ENCODE measurements around the gene PAIP2.

The PAIP2 gene

DNA sequence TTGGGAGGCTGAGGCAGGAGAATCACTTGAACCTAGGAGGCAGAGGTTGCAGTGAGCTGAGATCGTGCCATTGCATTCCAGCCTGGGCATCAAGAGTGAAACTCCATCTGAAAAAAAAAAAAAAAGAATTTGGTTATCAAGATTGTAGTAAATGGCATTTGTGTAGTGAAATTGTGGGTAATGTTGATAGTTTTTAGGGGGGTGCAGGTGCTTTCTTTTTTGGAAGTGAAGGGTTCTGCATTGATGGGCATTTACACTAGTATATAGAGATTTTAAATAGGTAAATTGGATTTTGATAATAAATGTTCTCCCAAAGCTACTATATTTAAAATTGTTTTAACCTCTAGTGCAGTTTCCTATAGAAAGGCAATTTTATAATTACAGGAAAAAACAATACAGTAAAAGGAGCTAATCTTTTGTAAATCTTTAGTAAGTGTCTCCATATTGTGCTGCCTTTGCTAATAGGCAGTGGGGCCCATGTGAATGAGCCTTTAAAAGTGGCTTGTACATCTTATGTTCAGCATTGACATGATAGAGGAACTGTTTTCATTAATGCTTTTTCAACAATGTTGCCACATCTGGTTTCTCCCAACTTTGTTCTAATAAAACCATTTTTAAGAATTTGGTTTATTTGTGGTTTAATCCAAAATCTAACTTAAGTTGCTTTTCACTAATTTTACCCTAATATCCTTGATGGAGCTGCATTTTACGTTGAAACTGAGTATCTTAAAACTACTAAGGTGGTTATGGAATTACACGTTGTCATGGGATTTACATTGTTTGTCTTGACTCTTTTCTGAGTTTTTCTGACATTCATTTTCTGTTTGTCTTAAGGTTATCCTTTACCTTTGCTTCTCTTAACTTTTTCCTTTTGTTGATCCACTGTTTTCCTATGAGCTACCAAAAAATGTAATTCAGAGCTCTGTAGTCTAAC, 37.0 kb upstream of the PAIP2 start:
- no peak overlapping the region for H2BK120ac ChIP-seq (ENCODE audit: low read depth, low read length)
- no peak overlapping the region for H2AK5ac ChIP-seq (ENCODE audit: low read depth, low read length)
- H3K27ac ChIP-seq (replicated peaks; ENCODE audit: low read length): no peak overlapping the region
- WGBS, 2 donors (ENCODE audit: extremely low coverage in 2 of 2, insufficient read length in 2 of 2, insufficient replicate concordance in 1 of 2): no CpG with 5 or more reads among the region's 3 CpGs
- no peak overlapping the region for H2BK15ac ChIP-seq (ENCODE audit: low read length)
- H3K4ac ChIP-seq (ENCODE audit: low read length): no peak overlapping the region
- H3K4me1 ChIP-seq (ENCODE audit: control insufficient read depth in 2 of 2, insufficient read depth in 1 of 2, low read depth in 1 of 2, low read length in 2 of 2): peaks cover 0 to 2% of the 10 kb centered on the region in 2 donors
- no peaks in the 10 kb centered on the region for H3K79me1 ChIP-seq (ENCODE audit: low read depth, low read length)
- H3K18ac ChIP-seq (ENCODE audit: low read length): no peak overlapping the region
- H2AFZ ChIP-seq (ENCODE audit: low read length): no peak overlapping the region
- H2BK5ac ChIP-seq (ENCODE audit: low read length): no peak overlapping the region
- no peak overlapping the region for H3K4me3 ChIP-seq (ENCODE audit: low read length in 2 of 2)
- no peak overlapping the region for H3K23ac ChIP-seq (ENCODE audit: low read depth, low read length, poor library complexity)
- DNase-seq (ENCODE audit: low spot score): no peak
- peaks cover 5 to 72% of the 10 kb centered on the region in 2 donors for H3K36me3 ChIP-seq (replicated peaks in 1 of 2; ENCODE audit: control insufficient read depth in 2 of 2, insufficient read depth in 2 of 2, low read length in 2 of 2)
- H3K9me3 ChIP-seq (replicated peaks in 1 of 2; ENCODE audit: control insufficient read depth in 2 of 2, insufficient read depth in 1 of 2, low read depth in 1 of 2, low read length in 2 of 2): peaks cover 0 to 4% of the 10 kb centered on the region in 2 donors
- no peak overlapping the region for H3K4me2 ChIP-seq (ENCODE audit: insufficient read depth, low read length, poor library complexity, severe bottlenecking)
- H3K9ac ChIP-seq (ENCODE audit: low read depth, low read length, poor library complexity): no peak overlapping the region
- H3K14ac ChIP-seq (ENCODE audit: low read length): no peak overlapping the region
- H2BK12ac ChIP-seq (ENCODE audit: low read length): no peak overlapping the region
- H4K91ac ChIP-seq (ENCODE audit: low read depth, low read length, poor library complexity): no peak overlapping the region
- no peaks in the 10 kb centered on the region for H3K27me3 ChIP-seq (ENCODE audit: control insufficient read depth in 3 of 3, insufficient read depth in 3 of 3, low read depth in 1 of 3, low read length in 3 of 3)
- H4K8ac ChIP-seq (ENCODE audit: low read depth, low read length): no peak overlapping the region

DNA sequence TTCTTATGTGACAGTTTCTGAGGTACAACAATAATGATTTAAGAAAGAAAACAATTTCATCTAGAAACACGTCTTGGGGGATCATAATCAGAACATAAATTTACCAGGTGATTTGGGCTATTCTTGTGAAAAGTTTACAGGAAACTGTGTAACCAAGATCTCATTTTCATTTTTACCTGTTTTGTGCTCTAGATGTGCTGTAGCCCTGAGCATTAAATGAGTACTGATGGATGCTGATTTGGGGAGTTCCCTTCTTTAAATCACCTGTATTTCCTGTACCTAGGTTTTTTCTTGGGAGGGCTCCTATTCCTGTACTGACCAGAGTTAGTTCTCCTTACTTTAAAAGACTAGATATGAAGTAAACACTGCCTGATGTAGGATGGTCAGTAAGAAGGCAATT, 35.5 kb upstream of the PAIP2 start:
- Histone ChIP-seq H3K4me1 (ENCODE audit: control insufficient read depth in 2 of 2, insufficient read depth in 1 of 2, low read depth in 1 of 2, low read length in 2 of 2) (peaks cover 0 to 2% of the 10 kb centered on the region in 2 donors), H3K4me3 (ENCODE audit: low read length in 2 of 2) (no peak overlapping the region)

DNA sequence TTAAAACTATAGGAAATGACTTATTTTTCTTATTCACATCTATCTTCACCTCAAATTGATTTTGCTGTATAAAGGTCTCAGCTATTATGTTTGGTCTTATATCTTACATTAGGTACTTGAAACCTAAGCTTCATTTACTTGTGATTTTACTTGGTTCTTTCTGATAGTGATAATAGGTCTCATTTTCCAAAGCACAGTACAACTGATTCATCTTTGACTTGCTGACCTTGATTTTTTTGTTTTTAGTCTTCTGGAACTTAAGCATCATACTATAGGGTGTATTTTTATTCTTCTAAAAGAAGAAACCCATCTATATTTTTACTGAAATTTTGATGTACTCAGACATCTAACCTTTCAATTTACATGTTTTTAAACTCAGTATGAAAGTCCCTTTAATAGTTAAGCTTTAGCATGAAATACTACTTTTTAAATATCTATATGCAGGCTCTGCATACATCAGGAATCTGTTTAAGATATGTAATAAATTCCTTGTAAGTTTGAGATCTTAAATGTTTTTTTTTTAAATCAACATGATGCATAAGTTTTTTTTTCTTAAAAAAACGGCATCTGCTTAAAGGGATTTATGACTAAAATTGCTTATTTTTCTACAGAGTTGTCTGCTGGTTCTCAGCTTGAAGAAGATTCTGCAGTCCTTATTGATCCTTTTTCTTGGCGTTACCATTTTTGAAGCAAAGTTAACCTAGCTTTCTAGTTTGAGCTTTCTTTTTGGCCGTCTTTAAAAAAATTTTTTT, 34.9 kb upstream of the PAIP2 start:
- DNase-seq (ENCODE audit: low spot score): no peak

More for the DNA sequence above, 35.5 kb upstream of the PAIP2 start:
- H3K27ac ChIP-seq (replicated peaks; ENCODE audit: low read length): no peak overlapping the region
- DNase-seq (ENCODE audit: low spot score): no peak
- no peak overlapping the region for H3K23ac ChIP-seq (ENCODE audit: low read depth, low read length, poor library complexity)
- WGBS, 2 donors (ENCODE audit: extremely low coverage in 2 of 2, insufficient read length in 2 of 2, insufficient replicate concordance in 1 of 2): no CpG with 5 or more reads among the region's 1 CpG
- H3K14ac ChIP-seq (ENCODE audit: low read length): no peak overlapping the region
- no peak overlapping the region for H4K8ac ChIP-seq (ENCODE audit: low read depth, low read length)
- no peak overlapping the region for H3K4ac ChIP-seq (ENCODE audit: low read length)
- H2AFZ ChIP-seq (ENCODE audit: low read length): no peak overlapping the region
- H3K79me1 ChIP-seq (ENCODE audit: low read depth, low read length): no peaks in the 10 kb centered on the region
- no peak overlapping the region for H2BK5ac ChIP-seq (ENCODE audit: low read length)
- no peak overlapping the region for H3K9ac ChIP-seq (ENCODE audit: low read depth, low read length, poor library complexity)
- H4K91ac ChIP-seq (ENCODE audit: low read depth, low read length, poor library complexity): no peak overlapping the region
- H2AK5ac ChIP-seq (ENCODE audit: low read depth, low read length): no peak overlapping the region
- no peak overlapping the region for H2BK12ac ChIP-seq (ENCODE audit: low read length)
- no peak overlapping the region for H3K18ac ChIP-seq (ENCODE audit: low read length)
- H3K36me3 ChIP-seq (replicated peaks in 1 of 2; ENCODE audit: control insufficient read depth in 2 of 2, insufficient read depth in 2 of 2, low read length in 2 of 2): peaks cover 4 to 78% of the 10 kb centered on the region in 2 donors
- H3K27me3 ChIP-seq (ENCODE audit: control insufficient read depth in 3 of 3, insufficient read depth in 3 of 3, low read depth in 1 of 3, low read length in 3 of 3): no peaks in the 10 kb centered on the region
- H2BK120ac ChIP-seq (ENCODE audit: low read depth, low read length): no peak overlapping the region
- no peak overlapping the region for H2BK15ac ChIP-seq (ENCODE audit: low read length)
- peaks cover 0 to 4% of the 10 kb centered on the region in 2 donors for H3K9me3 ChIP-seq (replicated peaks in 1 of 2; ENCODE audit: control insufficient read depth in 2 of 2, insufficient read depth in 1 of 2, low read depth in 1 of 2, low read length in 2 of 2)
- no peak overlapping the region for H3K4me2 ChIP-seq (ENCODE audit: insufficient read depth, low read length, poor library complexity, severe bottlenecking)

DNA sequence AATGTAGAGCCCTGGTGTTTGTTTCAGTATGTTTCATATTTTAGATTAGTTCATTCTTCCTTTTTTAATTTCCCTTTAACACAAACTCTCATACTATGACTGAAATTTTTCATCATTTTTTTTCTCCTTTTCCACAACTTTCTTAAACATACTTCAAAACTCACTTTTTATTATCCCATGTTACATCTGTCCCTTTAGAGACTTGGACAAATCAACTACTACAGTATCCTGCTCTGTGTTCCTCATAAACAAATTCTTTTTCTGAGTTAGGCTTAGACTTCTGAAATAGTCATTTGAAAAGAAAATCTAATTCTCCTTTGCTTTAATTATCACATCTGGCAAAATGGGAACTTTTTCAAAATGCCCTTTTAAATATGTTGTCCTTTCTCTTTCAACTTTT, 32.9 kb upstream of the PAIP2 start:
- Histone ChIP-seq H4K91ac (ENCODE audit: low read depth, low read length, poor library complexity) (no peak overlapping the region), H4K8ac (ENCODE audit: low read depth, low read length) (no peak overlapping the region), H3K9ac (ENCODE audit: low read depth, low read length, poor library complexity) (no peak overlapping the region), H3K4me2 (ENCODE audit: insufficient read depth, low read length, poor library complexity, severe bottlenecking) (no peak overlapping the region), H3K4me1 (ENCODE audit: control insufficient read depth in 2 of 2, insufficient read depth in 1 of 2, low read depth in 1 of 2, low read length in 2 of 2) (peaks cover 0 to 5% of the 10 kb centered on the region in 2 donors), H2BK5ac (ENCODE audit: low read length) (no peak overlapping the region), H3K18ac (ENCODE audit: low read length) (no peak overlapping the region), H3K27me3 (ENCODE audit: control insufficient read depth in 3 of 3, insufficient read depth in 3 of 3, low read depth in 1 of 3, low read length in 3 of 3) (no peaks in the 10 kb centered on the region), H2AK5ac (ENCODE audit: low read depth, low read length) (no peak overlapping the region), H2BK120ac (ENCODE audit: low read depth, low read length) (no peak overlapping the region), H3K14ac (ENCODE audit: low read length) (no peak overlapping the region), H3K9me3 (replicated peaks in 1 of 2; ENCODE audit: control insufficient read depth in 2 of 2, insufficient read depth in 1 of 2, low read depth in 1 of 2, low read length in 2 of 2) (peaks cover 0 to 4% of the 10 kb centered on the region in 2 donors), H3K4ac (ENCODE audit: low read length) (no peak overlapping the region), H3K23ac (ENCODE audit: low read depth, low read length, poor library complexity) (no peak overlapping the region), H3K27ac (replicated peaks; ENCODE audit: low read length) (no peak overlapping the region), H2BK12ac (ENCODE audit: low read length) (no peak overlapping the region), H3K4me3 (ENCODE audit: low read length in 2 of 2) (no peak overlapping the region), H3K79me1 (ENCODE audit: low read depth, low read length) (no peaks in the 10 kb centered on the region), H2AFZ (ENCODE audit: low read length) (no peak overlapping the region), H3K36me3 (replicated peaks in 1 of 2; ENCODE audit: control insufficient read depth in 2 of 2, insufficient read depth in 2 of 2, low read length in 2 of 2) (peaks cover 4 to 78% of the 10 kb centered on the region in 2 donors), H2BK15ac (ENCODE audit: low read length) (no peak overlapping the region)
- DNase-seq (ENCODE audit: low spot score): no peak

More for the DNA sequence above, 34.9 kb upstream of the PAIP2 start:
- H2BK120ac ChIP-seq (ENCODE audit: low read depth, low read length): no peak overlapping the region
- no peak overlapping the region for H3K18ac ChIP-seq (ENCODE audit: low read length)
- no peak overlapping the region for H2BK12ac ChIP-seq (ENCODE audit: low read length)
- H3K27ac ChIP-seq (replicated peaks; ENCODE audit: low read length): no peak overlapping the region
- H4K91ac ChIP-seq (ENCODE audit: low read depth, low read length, poor library complexity): no peak overlapping the region
- H3K4me2 ChIP-seq (ENCODE audit: insufficient read depth, low read length, poor library complexity, severe bottlenecking): no peak overlapping the region
- no peak overlapping the region for H4K8ac ChIP-seq (ENCODE audit: low read depth, low read length)
- no peak overlapping the region for H2AK5ac ChIP-seq (ENCODE audit: low read depth, low read length)
- H3K4me1 ChIP-seq (ENCODE audit: control insufficient read depth in 2 of 2, insufficient read depth in 1 of 2, low read depth in 1 of 2, low read length in 2 of 2): peaks cover 0 to 2% of the 10 kb centered on the region in 2 donors
- no peak overlapping the region for H3K9ac ChIP-seq (ENCODE audit: low read depth, low read length, poor library complexity)
- H3K9me3 ChIP-seq (replicated peaks in 1 of 2; ENCODE audit: control insufficient read depth in 2 of 2, insufficient read depth in 1 of 2, low read depth in 1 of 2, low read length in 2 of 2): peaks cover 0 to 4% of the 10 kb centered on the region in 2 donors
- H3K4ac ChIP-seq (ENCODE audit: low read length): no peak overlapping the region
- H2AFZ ChIP-seq (ENCODE audit: low read length): no peak overlapping the region
- H3K79me1 ChIP-seq (ENCODE audit: low read depth, low read length): no peaks in the 10 kb centered on the region
- peaks cover 4 to 79% of the 10 kb centered on the region in 2 donors for H3K36me3 ChIP-seq (replicated peaks in 1 of 2; ENCODE audit: control insufficient read depth in 2 of 2, insufficient read depth in 2 of 2, low read length in 2 of 2)
- no peaks in the 10 kb centered on the region for H3K27me3 ChIP-seq (ENCODE audit: control insufficient read depth in 3 of 3, insufficient read depth in 3 of 3, low read depth in 1 of 3, low read length in 3 of 3)
- WGBS, 2 donors (ENCODE audit: extremely low coverage in 2 of 2, insufficient read length in 2 of 2, insufficient replicate concordance in 1 of 2): no CpG with 5 or more reads among the region's 3 CpGs
- no peak overlapping the region for H3K14ac ChIP-seq (ENCODE audit: low read length)
- H2BK5ac ChIP-seq (ENCODE audit: low read length): no peak overlapping the region
- no peak overlapping the region for H2BK15ac ChIP-seq (ENCODE audit: low read length)
- no peak overlapping the region for H3K4me3 ChIP-seq (ENCODE audit: low read length in 2 of 2)
- no peak overlapping the region for H3K23ac ChIP-seq (ENCODE audit: low read depth, low read length, poor library complexity)
